TTC549 (cell line): Measurements from ENCODE around the gene USP49.

Experiments
- FAIRE-seq: peaks from 2 replicates; lab custom pipeline; 2012; peaks lifted over from hg19 to GRCh38; lab: Jason Lieb, UNC

USP49 gene

DNA sequence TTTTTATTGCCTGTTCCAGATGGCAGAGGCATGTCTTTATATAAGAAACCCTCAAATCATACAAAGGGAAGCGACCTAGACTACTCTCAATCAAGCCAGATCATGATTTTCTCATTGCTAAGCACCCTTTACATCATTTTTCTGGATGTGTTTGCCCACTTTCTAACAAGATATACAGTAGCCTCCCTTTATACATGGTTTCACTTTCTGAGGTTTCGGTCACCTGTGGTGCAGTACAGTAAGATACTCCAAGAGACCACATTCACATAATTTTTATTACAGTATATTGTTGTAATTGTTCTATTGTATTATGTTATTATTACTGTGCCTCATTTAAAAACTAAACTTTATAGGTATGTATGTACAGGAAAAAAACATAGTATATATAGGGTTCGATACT is 84.1 kb downstream of the USP49 start:
- FAIRE-seq, result no peak

DNA sequence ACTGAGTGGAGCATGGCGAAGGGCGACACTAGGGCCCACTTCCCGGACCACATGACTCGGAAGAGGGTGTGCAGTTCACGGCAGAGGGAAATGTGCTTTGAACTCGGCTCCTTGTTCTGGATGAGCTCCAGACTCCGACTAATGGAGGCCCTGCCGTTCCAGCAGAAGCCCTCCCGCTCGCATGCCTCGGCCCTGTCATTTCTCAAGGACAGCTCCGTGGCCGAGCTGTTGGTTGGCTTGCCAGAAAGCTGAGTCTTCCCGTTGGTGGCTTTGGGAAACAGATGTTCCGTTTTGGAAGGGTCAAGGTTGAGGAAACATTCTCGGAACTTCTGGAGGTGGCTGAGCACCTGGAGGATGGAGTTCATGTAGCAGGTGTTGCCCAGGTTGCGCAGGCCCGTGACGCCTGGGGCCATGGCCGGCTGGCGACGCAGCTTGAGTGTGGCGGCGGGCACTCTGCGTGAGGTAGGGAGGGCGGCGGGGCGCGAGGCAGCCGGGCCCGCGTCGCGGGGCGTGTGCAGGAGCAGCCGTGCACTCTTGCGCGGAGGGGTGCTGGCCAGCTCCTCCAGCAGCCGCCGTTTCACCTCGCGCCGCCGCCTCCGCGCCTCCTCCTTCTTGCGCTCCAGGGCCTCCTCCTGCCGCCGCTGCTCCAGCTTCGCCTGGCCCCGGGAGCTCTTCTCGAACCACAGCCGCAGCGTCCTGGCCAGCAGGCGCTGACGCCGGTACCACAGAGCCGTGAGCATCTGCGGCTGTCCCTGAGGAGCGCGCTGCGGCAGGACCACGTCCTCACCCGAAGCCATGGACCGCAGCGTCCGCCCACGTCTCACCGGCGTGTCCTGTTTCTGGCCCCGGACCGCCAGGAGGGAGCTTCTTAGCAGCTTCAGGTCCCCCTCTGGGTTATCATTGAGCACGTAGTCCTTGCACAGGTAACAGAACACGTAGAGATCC is 89.1 kb downstream of the USP49 start:
- no peak for FAIRE-seq

DNA sequence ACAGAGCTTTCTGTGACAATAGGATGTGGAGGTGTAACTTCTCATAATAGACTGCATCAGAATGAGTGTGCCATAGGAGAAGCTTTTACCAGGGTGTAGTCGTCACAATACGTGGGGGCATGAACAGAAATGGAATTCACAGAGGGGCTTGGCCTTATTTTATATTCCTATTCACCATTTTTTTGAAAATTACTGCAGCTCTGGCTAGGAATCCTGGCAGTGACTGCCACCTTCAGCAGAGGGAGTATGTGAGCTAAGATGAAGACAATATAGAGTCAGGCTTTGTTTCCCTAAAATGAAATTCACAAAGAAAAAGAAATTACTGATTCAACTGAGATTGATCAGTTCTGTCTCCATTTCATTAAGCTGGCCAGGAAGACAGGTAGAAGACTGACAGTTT is 93.8 kb downstream of the USP49 start:
- no peak for FAIRE-seq

DNA sequence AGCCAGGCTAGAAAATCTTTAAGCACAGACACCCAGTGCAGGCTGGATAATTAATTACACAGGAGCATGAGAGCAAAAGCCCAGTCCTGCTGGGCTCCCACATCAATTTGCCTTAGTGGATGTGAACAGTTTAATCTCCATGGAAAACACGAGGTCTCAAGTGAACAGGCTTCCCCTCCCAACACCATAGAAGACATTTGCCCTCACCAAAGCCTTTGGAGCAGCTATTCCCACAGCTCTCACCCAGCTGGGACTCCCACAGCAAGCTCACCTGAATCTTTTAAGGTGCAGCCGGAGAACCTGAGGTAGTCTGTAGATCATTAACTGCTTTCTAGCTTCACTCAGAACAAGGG is 95.6 kb downstream of the USP49 start:
- no peak for FAIRE-seq

DNA sequence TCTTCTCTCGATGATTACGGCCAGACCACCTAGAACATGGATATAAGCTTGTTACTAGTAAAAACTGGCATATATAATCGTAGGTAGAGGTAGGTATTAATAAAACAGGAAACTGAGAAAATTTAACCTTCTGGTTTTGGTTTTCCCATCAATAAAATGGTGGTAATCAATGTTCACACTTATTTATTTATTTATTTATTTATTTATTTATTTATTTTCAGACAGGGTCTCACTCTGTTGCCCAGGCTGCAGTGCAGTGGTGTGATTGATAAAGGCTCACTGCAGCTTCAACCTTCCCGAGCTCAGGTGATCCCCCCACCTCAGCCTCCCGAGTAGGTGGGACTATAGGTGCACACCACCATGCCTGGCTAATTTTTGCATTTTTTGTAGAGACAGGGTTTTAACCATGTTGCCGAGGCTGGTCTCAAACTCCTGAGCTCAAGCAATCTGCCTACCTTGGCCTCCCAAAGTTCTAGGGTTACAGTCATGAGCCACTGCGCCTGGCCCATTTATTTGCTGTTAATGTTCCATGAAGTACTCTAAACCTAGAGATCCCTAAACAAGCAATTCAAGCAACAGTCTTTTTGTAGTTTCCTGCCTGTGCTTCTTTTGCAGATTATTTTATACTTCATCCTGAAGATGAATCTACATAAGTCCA is 96.1 kb downstream of the USP49 start:
- no peak for FAIRE-seq

DNA sequence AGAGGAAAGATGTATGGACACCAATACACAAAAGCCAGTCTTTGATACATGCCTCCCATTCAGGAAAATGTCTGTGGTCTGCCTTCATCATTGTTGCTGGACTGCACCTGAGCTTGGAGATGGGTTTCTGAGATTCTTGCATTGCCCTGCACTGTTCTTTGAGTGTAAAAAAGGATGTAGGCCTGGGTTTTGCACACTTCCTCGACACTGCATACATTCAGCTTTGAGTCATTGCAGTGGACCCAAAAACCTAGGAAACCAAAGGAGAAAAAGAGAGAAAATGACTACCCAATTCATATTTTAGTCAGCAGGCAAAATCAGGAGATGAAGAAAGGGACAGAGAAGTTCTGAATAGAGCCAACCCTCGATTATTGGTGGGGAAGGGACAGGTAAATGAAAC is 98.7 kb downstream of the USP49 start:
- FAIRE-seq, result no peak

DNA sequence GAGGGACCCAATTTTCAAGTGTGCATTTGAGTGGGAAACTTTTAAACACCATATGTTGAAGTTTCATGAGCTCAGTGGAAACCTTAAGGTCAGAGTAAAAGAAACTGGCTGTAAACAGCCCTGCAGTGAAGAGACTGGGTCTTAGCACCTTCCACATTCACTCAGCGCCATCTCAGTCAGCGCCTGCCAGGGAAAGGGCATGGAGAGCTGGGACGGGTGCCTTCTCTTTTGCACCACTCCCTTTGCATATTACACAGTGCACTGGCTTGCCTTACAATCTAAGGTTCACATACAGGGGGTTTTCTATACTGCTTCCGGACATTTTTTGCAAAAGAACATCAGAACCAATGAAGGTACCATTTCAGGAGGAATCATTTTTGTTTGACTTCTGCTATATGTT is 103.2 kb downstream of the USP49 start:
- no peak for FAIRE-seq

DNA sequence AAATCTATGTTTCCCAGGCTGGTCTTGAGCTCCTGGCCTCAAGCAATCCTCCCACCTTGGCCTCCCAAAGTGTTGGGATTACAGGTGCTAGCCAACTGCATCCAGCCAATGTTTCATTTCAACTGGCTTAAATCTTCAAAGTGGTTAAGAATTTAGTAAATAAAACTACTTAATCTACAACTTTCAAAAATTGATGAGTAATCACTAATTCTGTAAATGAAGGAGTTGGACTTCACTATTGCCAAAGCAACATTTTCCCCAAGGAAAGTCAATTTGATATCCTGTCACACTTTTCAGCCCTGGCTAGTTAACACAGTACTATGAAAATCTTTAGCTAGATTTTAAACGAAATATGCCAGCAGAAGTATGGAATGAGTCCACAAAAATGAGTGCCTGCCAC is 103.9 kb downstream of the USP49 start:
- FAIRE-seq, result no peak

DNA sequence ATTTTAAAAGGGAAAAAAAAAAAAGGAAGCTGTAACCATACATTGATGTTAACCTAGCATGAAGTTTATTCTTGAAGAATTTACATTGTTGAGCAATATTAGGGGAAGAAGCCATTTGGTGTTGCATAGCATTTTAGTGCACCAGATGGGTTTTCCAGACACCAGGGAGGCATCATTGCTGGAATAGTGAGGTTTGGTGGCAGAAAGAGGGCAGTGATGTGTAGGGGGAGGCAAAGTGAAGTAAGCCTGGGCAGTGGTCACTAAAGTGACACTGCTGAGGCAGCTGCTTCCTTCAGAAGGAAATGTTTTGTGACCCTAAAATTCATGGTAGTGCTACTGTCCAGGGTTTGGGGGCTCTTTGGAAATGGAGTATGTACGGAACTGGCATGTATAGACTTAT is 105.1 kb downstream of the USP49 start:
- no peak for FAIRE-seq

DNA sequence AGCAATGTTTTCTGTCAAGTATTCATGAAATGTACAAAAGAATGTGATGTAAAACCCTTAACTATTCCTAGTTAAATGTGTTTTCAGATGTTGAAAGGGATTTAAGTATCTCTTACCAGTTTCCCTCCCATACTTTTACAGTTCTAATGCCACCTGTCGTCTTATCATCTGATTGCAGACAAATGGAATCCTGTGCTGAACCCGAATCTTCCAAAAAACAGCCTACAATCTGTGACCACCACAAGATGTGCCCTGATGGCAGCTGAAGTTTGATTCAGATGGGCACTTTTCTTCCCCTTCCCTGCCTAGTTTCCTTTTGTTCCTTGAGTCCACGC is 105.8 kb downstream of the USP49 start:
- FAIRE-seq, result no peak

DNA sequence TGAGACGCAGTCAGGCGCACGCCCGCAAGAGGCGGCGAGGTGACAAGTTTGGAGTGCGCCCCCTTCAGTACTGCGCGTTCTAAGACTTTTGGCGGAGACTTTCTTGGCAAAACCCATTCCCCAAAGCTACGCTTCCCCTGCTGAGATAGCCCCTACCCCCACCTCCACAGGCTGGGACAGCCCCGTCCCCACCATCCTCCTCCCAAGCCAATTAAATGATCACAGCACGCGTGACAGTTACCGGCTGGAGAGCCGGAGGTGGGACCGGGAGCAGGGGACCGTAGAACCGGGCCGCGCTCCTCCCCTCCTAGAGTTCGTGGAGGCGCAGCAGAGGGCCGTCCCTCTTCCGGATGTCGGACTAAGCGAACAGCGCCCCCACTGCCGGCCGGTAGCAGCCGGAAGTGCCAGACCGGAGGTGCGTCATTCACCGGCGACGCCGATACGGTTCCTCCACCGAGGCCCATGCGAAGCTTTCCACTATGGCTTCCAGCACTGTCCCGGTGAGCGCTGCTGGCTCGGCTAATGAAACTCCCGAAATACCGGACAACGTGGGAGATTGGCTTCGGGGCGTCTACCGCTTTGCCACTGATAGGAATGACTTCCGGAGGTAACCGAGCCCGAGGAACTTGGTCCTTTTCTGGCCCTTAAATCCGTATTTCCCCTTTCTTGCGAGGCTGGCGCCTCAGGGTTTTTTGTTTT is 107.8 kb downstream of the USP49 start, which contains the start of gene TOMM6:
TOMM6 (plus strand) TSS at position 476 of the 699 bp plus-strand sequence; CDS start at position 480, 4 bp downstream.
- no peak for FAIRE-seq

DNA sequence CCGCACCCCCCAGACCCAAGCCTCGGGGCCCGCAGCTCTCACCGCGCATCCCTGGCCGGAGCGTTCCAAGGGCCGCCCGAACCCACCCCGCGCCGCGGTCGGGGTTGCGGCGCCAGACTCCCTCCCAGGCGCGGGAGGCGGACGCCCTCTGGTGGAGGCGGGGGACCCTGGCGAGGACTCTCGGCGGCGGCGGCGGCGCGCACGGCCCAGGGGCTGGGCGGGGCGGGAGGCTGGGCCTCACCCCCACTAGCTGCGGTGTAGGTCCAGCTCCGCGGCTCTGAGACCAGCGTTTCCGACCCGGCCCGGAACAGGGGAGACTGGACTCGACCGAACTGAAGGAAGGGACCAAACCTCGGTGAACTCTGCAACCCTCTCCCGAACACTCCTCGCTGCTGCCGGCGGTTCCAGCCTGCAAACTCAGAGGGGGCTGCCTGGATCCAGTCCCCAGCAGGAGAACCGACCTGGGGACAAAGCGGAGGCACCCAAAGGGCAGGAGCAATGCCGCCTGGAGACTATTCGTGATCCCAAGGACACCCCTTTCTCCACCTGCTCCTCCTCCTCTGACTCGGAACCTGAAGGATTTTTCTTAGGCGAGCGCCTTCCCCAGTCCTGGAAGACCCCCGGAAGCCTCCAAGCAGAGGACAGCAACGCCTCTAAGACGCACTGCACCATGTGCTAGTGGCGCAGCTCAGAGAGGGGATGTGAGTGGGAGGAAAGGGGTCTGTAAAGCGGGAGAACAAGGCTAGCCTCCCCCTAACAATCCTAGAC is 108.5 kb downstream of the USP49 start:
- FAIRE-seq, result no peak

DNA sequence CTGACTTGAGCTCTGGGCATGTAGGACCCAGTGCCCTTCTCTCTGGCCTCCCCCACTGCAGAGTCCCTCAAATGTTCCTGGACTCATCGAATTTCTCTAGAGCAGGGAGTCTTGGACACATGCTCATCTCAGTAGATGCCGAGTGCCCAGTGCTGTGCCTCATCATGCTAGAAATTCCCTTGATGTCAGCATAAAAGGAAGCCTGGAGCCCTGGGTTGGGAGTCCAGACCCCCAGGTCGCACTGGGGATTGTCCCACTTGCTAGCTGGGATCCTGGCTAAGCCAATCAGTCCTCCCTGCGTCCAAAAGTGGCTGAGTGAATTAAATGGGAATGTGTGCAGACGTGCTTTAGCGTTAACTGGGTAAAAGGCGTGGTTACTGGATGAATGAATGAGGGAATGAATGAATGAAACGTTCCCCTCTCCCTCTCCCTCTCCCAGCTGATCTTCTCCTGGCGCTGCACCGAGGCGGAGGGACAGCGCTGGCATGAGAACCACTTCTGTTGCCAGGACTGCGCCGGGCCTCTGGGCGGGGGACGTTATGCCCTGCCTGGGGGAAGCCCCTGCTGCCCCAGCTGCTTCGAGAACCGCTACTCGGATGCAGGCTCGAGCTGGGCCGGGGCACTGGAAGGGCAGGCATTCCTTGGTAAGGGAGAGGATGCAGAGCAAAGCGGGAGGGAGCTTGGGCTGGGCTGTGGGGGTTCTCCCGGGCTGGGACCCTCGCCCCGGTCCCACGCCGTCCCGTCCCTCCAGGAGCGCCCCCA is 109.3 kb downstream of the USP49 start:
- FAIRE-seq, result no peak

DNA sequence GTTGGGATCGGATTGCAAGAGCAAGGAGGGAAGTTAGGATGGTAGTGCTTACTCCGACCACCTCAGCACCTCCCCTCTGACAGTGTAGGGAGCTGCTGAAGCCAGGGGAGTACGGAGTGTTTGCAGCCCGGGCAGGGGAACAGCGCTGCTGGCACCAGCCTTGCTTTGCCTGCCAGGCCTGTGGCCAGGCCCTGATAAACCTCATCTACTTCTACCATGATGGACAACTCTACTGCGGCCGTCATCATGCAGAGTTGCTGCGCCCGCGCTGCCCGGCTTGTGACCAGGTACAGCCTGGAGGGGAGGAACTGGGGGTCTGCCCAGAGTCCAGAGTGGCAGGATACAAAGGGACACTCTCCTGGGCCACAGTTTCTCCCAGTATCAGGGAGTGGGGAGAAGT is 109.9 kb downstream of the USP49 start:
- no peak for FAIRE-seq

DNA sequence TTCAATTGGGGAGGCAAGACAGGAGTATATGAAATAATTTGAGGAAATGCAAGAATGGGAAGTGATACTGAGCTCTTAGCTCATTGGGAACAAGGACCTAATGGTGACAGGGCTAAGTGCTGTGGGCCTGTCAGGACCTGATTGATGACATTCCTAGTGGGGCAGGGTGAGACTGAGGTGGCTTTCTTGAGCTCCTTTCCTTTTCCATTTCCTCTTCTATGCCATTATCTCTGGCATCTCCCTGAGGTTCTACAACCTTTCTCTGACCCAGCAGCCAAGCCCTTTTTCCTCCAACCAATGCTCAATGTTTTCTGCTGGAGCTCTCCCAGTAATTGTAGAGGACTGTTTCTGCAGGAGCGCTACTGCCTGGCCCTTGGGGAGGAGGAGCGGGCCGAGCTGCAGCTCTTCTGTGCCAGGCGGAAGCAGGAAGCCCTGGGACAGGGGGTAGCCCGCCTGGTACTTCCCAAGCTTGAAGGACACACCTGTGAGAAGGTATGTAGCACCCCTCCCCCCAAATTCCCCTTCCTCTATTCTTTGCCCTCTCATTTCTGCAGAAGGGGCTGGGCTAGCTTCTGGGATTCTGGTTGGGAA is 110.5 kb downstream of the USP49 start:
- no peak for FAIRE-seq

DNA sequence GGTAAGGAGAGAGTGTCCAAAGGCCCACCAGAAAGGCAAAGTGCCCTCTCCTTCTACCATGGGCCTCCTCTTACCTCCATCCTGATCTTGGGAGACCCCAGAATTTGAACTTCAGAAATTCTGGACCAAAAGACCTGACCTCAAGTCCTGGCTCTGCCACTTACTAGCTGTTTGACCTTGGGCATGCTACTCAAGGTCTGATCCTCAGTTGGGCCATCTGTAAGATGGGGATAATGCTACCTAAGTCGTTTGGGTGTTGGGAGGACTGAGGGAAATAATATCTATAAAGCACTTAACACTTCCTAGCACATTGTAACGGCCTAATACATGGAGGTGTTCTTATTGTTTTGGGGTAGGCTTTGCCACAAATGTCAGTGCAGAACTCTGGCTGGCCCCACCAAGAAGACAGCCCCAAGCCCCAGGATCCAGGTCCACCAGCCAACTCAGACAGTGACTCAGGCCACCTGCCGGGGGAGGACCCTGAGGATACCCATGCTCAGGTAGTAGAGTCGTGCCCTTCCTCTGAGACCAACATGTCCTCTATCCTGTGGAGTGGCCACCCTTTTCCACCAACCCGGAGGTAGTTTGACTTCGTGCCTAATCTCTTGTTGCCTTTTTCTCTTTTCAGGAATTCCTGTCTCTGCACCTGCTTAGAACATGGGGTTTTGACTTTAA is 111.9 kb downstream of the USP49 start:
- FAIRE-seq, result no peak

DNA sequence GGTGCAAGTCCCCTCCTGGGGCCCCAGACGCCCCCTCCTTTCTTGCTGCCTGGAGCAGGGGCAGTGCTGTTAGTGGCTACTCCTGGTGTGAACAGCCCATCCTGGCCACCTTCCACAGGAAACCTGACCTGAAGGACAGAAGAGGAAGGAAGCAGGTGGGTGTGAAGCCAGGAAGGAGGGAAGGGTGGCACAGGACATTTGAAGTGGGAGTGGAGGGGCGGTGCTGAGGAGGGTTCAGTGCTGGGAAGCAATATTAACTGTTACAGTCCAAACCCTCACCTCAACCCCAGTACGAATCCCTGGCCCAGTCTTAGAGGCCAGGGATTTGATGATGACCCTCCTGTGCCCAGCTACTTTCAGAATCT is 113.8 kb downstream of the USP49 start:
- no peak for FAIRE-seq

DNA sequence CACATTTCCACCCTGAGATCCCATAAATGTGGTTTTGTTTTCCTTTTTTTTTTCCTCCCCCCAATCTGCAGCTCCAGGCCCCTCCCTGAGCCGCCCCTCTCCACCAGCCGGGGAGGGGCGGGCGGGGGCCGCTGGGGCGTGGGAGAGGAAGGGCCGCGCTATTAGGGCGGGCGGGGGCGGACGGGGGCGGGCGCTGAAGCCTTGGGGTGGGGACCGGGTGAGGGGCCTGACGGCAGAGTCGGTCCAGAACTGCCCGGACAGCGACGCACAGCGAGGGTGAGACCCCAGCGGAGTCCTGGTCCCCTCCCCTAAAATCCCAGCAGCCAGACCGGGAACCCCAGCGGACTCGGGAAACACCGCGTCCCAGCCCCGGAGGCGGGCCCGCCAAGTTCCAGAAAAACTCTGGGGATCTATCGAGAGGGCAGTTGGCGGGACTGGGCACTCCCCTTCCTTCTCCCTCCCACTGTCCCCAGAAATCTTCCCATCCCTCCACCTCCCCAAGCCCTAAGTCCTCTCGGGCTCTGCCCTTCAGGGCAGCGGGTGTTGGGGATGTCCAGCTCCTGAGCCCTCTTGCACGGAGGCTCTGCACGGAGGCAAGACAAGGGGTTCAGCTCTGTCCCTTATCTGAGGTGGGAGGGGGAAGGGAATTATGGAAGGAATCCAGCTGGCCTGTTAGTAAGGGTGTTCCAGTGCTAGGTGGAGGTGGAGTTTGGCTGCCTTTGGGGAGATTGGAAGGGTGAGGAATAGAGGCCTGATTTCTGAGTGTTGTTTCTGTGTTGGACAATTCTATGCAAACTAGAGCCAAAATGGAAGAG is 114.4 kb downstream of the USP49 start, which contains the start of gene PRICKLE4:
PRICKLE4 (plus strand) TSS at position 232 of the 815 bp plus-strand sequence. CDS start 2,692 bp downstream, outside the sequence.
- no peak for FAIRE-seq

DNA sequence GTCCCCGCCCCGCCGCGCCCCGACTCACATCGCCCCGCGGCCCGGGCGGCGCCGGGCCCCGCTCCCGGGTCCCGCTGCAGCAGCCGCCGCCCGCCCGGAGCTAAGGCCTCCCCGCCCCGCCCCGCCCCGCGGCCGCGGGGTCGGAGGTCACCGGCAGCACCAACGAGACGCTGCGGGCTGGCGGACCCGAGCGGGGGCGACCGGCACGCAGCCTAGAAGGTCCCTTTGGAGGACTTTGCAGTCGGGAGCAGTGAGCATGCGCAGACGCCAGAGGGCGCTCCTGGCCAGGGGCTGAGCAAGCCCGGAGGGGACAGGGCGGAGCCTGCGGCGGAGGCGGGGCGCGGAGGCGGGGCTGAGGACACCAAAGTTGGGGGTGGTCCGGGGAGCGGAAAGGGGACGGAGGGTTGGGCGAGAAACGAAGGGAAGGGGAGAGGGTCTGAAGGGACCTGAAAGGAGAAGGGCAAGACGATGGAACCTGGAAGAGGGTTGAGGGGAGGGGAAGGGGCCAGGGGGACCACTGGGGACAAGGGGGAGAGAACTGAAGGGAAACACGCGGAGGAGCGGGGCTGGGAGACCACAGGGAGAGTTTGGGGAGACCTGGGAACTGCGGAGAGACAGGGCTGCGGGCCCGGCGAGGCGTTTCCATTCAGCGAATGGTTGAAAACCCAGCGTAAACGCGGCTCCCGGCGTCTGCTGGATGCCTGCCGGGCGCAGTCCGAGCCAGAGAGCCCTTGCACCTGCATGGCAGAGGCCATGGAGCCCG is 115.2 kb downstream of the USP49 start, which contains the start of gene FRS3:
FRS3 (minus strand) TSS at position 113 of the 763 bp plus-strand sequence. CDS start 2,913 bp downstream, outside the sequence.
- FAIRE-seq, result no peak
